Inflammatory macrophage treated with lipopolysaccharide for 1 hour (primary cell): ENCODE data around the gene BRMS1L.
A peak's percentile ranks its signal among the peaks of the same experiment; 100 is the strongest.
"Not testable (repeated sequence)": the region's sequence is repeated elsewhere in the genome, so short reads cannot be mapped to it uniquely, and the experiment has no call there.

Source experiments
- DNase-seq, 2 donors: peaks; one replicate each; pipeline ENCODE4 v3.0.0-alpha.2; 2020 to 2022

BRMS1L gene, protein sequence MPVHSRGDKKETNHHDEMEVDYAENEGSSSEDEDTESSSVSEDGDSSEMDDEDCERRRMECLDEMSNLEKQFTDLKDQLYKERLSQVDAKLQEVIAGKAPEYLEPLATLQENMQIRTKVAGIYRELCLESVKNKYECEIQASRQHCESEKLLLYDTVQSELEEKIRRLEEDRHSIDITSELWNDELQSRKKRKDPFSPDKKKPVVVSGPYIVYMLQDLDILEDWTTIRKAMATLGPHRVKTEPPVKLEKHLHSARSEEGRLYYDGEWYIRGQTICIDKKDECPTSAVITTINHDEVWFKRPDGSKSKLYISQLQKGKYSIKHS

DNA sequence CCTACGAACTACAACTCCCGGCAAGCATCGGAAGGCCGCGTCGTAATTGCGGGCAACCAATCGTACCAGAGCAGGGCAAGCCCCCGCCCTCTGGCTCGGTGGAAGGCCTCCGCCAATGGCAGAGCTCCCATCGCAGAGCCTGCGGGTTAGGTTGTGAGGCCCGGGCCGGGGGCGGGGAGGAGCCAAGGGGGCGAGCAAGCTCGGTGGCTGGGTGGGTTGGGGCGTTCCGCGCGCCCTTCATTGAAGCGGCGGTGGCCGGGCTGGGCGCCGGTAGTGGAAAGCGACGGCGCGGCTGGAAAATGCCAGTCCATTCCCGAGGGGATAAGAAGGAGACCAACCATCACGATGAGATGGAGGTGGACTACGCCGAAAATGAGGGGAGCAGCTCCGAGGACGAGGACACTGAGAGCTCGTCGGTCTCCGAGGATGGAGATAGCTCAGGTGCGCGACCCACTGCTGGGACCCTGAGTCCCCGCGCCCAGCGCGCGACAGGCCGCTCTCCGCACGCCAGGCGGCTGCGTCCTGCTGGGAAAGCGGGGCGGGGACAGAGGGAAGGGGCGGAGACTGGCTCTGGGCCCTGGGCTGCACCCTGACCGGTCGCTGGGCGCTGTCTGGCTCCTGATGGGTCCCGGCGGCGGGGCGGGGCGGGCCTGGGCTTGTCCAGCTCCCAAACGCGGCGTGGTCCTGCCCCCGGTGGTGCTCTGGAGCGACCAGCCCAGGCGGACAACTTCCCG, at the start of gene BRMS1L:
Gene BRMS1L (plus strand): TSS at position 121 of the 734 bp plus-strand sequence. CDS start 179 bp downstream, at position 300.
- peak; percentile 96 to 97 for DNase-seq

GRCh38 chr14:35776823-35777222, 49.3 kb upstream of the BRMS1L start:
- no peak for DNase-seq

GRCh38 chr14:35777550-35777949, 48.6 kb upstream of the BRMS1L start:
- DNase-seq = not testable (repeated sequence)

- DNase-seq = no peak
Observed at GRCh38 chr14:35779368-35779767, 46.8 kb upstream of the BRMS1L start.

GRCh38 chr14:35783699-35784098, 42.4 kb upstream of the BRMS1L start:
- peak in 1 of 2 donors; percentile 16 for DNase-seq

DNA sequence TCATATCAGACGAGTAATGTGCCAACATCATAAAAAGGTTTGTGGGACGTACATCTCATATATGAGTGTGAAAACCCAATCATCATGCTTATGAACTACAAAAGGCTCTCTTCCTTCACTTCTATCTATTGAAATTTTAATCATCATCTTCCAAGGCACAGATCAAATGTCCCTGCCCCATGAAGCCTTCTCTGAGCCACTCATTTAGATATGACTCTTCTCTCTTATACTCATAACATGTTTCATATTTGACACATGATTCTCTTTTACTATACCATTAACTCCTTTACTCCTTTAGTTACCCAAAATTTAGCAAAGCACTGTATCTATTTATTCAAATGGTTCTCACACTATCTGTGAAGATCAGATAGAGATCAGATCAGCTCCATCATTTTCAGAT, 39.3 kb upstream of the BRMS1L start:
- no peak for DNase-seq

GRCh38 chr14:35789651-35790050, 36.5 kb upstream of the BRMS1L start:
- no peak for DNase-seq

DNA sequence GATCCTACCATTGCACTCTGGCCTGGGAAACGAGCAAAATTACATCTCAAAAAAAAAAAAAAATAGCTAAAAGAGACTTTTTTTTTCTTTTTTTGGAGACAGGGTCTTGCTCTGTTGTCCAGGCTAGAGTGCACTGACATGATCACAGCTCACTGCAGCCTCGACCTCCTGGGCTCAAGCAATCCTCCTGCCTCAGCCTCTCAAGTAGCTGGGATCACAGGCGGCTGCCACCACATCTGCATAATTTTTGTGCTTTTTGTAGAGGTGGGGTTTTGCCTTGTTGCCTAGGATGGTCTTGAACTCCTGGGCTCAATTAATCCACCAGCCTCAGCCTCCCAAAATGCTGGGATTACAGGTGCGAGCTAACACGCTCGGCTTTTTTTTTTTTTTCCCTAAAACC, 28.3 kb upstream of the BRMS1L start:
- DNase-seq = no peak

DNA sequence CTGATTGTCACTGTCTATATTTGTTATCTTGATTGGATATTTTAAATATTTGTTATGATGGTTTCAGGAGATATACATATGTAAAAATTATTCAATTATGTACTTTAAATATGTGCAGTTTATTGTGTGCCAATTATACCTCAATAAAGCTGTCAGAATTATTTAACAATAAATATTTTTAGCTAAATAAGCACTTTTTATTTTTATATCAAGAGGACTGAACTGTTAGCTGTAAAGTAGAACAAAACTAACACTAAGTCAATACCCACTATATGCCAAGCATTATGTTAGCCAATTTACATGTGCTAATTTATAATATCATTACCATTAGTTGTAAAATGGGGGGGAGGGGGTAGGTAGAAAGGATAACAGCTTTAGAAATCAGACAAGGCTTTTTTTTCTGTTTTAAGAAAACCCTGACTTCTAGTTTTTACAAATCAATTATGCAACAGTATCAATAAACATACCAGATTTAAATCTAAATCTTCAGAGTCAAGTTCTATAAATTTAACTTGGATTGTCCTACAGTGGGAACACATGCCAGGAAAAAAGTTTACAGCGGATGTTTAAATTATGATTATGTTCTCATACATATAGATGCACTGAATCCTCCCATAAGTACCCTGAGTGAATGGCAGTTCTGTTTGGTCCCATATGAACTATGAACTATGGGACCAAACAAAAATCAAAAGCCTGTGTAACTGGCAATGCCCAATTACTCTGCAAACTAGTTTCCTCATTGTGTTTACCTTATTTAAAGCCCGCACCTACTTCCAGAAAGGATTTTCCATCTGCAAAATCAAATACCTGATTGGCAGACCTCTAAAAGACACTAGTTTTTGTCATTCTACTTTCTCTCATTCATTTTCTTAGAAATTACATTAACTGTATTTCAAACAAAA, 19.9 kb upstream of the BRMS1L start:
- DNase-seq = no peak

- DNase-seq = no peak
Observed at GRCh38 chr14:35807131-35807961, 18.8 kb upstream of the BRMS1L start.

DNA sequence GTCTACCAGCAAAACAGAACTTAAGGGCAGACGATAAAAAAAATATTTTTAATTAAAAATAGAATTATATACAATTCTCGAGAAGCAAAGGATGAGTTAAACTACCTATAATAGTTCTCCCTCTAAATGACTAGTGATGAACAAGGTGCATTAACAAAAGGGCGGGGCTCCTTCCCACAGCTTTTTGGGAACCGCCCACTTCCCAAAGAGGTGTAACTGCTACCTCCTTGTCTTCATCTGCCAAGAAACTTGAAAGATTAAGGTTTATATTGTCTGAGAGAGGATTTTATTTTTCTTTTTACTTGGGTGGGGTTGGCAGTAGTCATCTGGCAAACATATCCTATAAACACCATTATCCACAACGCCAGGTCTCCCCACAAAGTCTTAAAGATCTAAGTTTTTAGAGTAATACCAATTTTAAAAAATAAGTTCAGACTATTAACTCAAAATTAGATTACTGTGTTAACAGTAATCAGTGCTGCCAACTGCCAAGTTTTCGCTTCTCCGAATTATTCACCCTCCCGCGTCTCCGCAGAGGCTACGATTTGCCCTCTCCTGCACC, 18.0 kb upstream of the BRMS1L start:
- peak in 1 of 2 donors; percentile 4 for DNase-seq

GRCh38 chr14:35808638-35809563, 17.2 kb upstream of the BRMS1L start, which contains the start of gene RALGAPA1:
Gene RALGAPA1, minus strand, starts transcription at chr14:35809295. Its CDS starts 460 bp downstream, at chr14:35808835.
- peak; percentile 94 to 95 for DNase-seq

DNA sequence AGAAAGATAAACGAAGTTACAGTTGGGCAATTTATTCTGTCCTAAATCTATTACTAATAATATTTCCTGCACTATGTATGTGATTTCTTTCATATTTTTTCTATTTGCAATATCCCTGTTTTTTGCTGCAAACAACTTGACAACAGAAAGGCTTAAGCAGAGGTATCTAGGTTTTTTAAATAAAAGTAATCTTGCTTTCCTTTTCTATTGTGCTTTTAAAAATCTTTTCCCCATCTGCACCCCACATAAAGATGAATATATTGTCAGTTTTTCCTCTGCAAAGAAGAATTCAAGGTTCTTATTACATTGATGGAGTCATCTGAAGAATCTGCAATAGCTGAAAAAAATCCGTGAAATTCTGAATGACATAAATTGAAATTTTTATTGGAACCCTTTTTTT, 16.5 kb upstream of the BRMS1L start:
- no peak for DNase-seq

DNA sequence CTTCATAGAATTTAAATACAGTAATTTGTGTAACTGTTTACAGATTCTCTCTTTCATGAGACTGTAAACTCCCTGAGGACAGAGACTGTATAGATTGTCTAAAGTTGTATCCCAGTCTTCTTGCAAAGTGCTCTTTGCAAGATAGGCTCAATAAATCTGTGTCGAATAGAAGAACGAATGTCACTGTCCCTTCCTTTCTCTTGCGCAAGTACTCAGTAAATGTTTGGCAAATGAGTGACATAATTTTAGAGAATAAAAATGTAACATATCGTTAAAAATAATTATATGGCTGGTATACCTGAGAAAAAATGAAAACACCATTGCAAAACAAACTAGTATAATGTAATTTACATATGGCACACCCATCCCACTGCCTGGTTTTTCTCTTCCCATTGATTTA, 15.2 kb upstream of the BRMS1L start:
- no peak for DNase-seq

DNA sequence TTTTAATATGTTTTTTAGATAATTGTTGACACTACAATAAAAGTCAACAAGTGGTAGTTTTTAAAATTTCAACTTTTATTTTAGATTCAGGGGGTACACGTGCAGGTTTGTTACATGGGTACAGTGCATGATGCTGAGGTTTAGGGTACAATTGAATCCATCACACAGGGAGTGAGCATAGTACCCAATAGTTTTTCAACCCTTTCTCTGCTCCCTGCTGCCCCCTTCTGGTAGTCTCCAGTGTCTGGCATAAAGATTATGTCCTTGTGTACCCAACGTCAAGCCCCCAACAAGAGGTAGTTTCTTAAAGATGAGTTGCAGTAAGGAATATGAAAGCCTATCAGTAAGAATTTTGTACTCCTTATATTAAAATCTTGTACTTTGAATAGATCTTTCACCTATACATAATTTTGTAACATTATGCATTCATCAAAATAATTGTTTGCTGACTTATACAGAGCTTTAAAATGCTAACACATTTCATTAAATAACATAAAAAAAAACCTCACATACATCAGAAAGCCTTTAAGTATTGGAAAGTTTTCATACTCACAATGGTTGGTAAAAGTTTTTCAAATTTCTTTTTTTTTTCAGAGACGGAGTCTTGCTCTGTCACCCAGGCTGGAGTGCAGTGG, 11.7 kb upstream of the BRMS1L start:
- DNase-seq = peak; percentile 44 to 93

DNA sequence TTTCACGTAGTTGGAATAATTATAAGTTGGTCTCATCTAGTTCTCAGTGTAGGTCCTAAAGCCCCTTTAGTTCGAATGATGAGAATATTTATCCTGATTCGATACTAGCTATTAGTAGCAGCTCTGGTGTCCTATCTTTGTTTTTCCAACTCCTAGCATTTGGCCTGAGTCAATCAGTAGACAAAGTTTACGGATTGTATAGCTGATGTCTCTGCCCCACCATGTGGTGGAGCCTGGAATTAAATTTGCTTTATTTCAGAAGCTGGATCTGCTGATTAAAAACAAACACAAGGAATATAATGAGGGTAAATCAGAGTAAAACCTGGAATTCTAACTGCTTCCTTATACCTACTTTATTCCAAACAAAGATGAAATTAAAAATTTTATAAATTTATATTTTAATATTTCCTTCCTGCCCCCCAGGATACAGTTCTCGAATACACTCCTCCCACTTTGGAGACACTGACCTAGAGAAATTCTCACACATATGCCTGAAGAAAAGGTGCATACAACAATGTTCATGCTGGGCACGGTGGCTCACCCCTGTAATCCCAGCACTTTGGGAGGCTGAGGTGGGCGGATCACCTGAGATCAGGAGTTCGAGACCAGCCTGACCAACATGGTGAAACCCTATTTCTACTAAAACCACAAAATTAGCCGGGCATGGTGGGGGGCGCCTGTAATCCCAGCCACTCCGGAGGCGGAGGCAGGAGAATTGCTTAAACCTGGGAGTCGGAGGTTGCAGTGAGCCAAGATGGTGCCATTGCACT, 7.6 kb upstream of the BRMS1L start:
- DNase-seq = peak; percentile 29 to 55

- no peak for DNase-seq
Observed at GRCh38 chr14:35819591-35820540, 6.3 kb upstream of the BRMS1L start.
